G401.6 (cell line): ENCODE measurements around the gene C6orf136.

Experiments used
- FAIRE-seq: peaks from 2 replicates; lab custom pipeline; 2012; peaks lifted over from hg19 to GRCh38; lab: Jason Lieb, UNC

The C6orf136 gene

GRCh38 chr6:30615958-30616810 is 30.7 kb upstream of the C6orf136 start:
- no peak for FAIRE-seq

GRCh38 chr6:30616811-30617564 is 29.9 kb upstream of the C6orf136 start, which contains the start of gene PPP1R10:
TSS of gene PPP1R10 (minus strand) at chr6:30617243. CDS start at chr6:30609944, 7,299 bp downstream.
- peak; percentile 99 for FAIRE-seq

GRCh38 chr6:30617565-30618269 is 29.2 kb upstream of the C6orf136 start, which contains the start of gene MRPS18B:
TSS of gene MRPS18B (plus strand) at chr6:30617840. CDS start at chr6:30617866, 26 bp downstream.
- FAIRE-seq: no peak

GRCh38 chr6:30618270-30618797 is 28.6 kb upstream of the C6orf136 start:
- FAIRE-seq: no peak

GRCh38 chr6:30619561-30619960 is 27.4 kb upstream of the C6orf136 start:
- no peak for FAIRE-seq

- FAIRE-seq: no peak
Measured at GRCh38 chr6:30625511-30625910, 21.4 kb upstream of the C6orf136 start.

GRCh38 chr6:30626484-30627366 is 20.2 kb upstream of the C6orf136 start, which contains the start of gene ATAT1:
TSS of gene ATAT1 (plus strand) at chr6:30626874.
- no peak for FAIRE-seq

GRCh38 chr6:30635834-30636233 is 11.1 kb upstream of the C6orf136 start:
- FAIRE-seq: no peak

- FAIRE-seq: no peak
Measured at GRCh38 chr6:30640481-30640880, 6.5 kb upstream of the C6orf136 start.

GRCh38 chr6:30641048-30641447 is 5.9 kb upstream of the C6orf136 start:
- FAIRE-seq: no peak

- no peak for FAIRE-seq
Measured at GRCh38 chr6:30643656-30644055, 3.3 kb upstream of the C6orf136 start.

- no peak for FAIRE-seq
Measured at GRCh38 chr6:30644769-30645168, 2.2 kb upstream of the C6orf136 start.

GRCh38 chr6:30645989-30646388 is 944 bp upstream of the C6orf136 start:
- no peak for FAIRE-seq

- FAIRE-seq: no peak
Measured at GRCh38 chr6:30647242-30648116, 546 bp downstream of the C6orf136 start.

GRCh38 chr6:30651143-30651542 is 4.2 kb downstream of the C6orf136 start:
- no peak for FAIRE-seq

GRCh38 chr6:30654798-30655742 is 8.1 kb downstream of the C6orf136 start:
- no peak for FAIRE-seq

GRCh38 chr6:30655743-30656094 is 8.8 kb downstream of the C6orf136 start:
- no peak for FAIRE-seq

GRCh38 chr6:30656513-30656912 is 9.6 kb downstream of the C6orf136 start:
- no peak for FAIRE-seq

- no peak for FAIRE-seq
Measured at GRCh38 chr6:30657454-30657853, 10.5 kb downstream of the C6orf136 start.
